HG03571 (cell line): ENCODE data around the gene MGAT3.

ENCODE experiments used
- ATAC-seq: cut with Tn5 transposase; IDR thresholded peaks from one replicate; pipeline ENCODE4 v1.9.1; 2021; ENCODE audit not compliant: unreplicated experiment

MGAT3 gene

GRCh38 chr22:39427751-39428596 lies 28.8 kb upstream of the MGAT3 start:
- no peak for ATAC-seq

- no peak for ATAC-seq
These were observed 28.2 kb upstream of the MGAT3 start for GRCh38 chr22:39428597-39429071.

GRCh38 chr22:39429186-39429585 lies 27.6 kb upstream of the MGAT3 start:
- no peak for ATAC-seq

GRCh38 chr22:39429916-39430575 lies 26.8 kb upstream of the MGAT3 start:
- no peak for ATAC-seq

- ATAC-seq, result no peak
These were observed 26.1 kb upstream of the MGAT3 start for GRCh38 chr22:39430576-39431150.

GRCh38 chr22:39431216-39431801 lies 25.5 kb upstream of the MGAT3 start:
- no peak for ATAC-seq

GRCh38 chr22:39431821-39432251 lies 25.0 kb upstream of the MGAT3 start:
- no peak for ATAC-seq

GRCh38 chr22:39432361-39432811 lies 24.4 kb upstream of the MGAT3 start:
- no peak for ATAC-seq

- ATAC-seq, result no peak
These were observed 23.2 kb upstream of the MGAT3 start for GRCh38 chr22:39433476-39434242.

- ATAC-seq, result no peak
These were observed 22.6 kb upstream of the MGAT3 start for GRCh38 chr22:39434243-39434653.

- no peak for ATAC-seq
These were observed 22.1 kb upstream of the MGAT3 start for GRCh38 chr22:39434721-39435120.

- no peak for ATAC-seq
These were observed 21.2 kb upstream of the MGAT3 start for GRCh38 chr22:39435616-39436015.

GRCh38 chr22:39437791-39438704 lies 18.8 kb upstream of the MGAT3 start:
- ATAC-seq, result no peak

GRCh38 chr22:39439170-39439569 lies 17.6 kb upstream of the MGAT3 start:
- no peak for ATAC-seq

- no peak for ATAC-seq
These were observed 13.4 kb upstream of the MGAT3 start for GRCh38 chr22:39443398-39443797.

- ATAC-seq, result no peak
These were observed 12.5 kb upstream of the MGAT3 start for GRCh38 chr22:39444247-39444800.

GRCh38 chr22:39444937-39445465 lies 11.8 kb upstream of the MGAT3 start:
- ATAC-seq, result no peak

- no peak for ATAC-seq
These were observed 11.1 kb upstream of the MGAT3 start for GRCh38 chr22:39445678-39446077.

GRCh38 chr22:39446239-39446721 lies 10.5 kb upstream of the MGAT3 start:
- peak; percentile 25 for ATAC-seq
